ENCODE data around the gene TRIM17.

GRCh38 chr1:228408041-228408868, 8.4 kb downstream of the TRIM17 start:
- TF ChIP-seq ZBTB17 (tag by site-specific recombination; IDR thresholded peaks at IDR 0.05) (no peak), ZNF621 (tag by site-specific recombination; IDR thresholded peaks at IDR 0.05) (no peak), TCF7L2 (IDR thresholded peaks at IDR 0.05; ENCODE audit: borderline replicate concordance, low read depth, low read length) (no peak), ZNF138 (tag by site-specific recombination; IDR thresholded peaks at IDR 0.05; ENCODE audit: borderline replicate concordance) (no peak), ZNF121 (tag by site-specific recombination; IDR thresholded peaks at IDR 0.05) (no peak), ZNF23 (tag by site-specific recombination; IDR thresholded peaks at IDR 0.05; ENCODE audit: borderline replicate concordance) (no peak), ZNF202 (tag by site-specific recombination; IDR thresholded peaks at IDR 0.05; ENCODE audit: borderline replicate concordance) (no peak), TRIM28 (IDR thresholded peaks at IDR 0.05; ENCODE audit: borderline replicate concordance, low read length) (no peak), ZNF112 (tag by site-specific recombination; IDR thresholded peaks at IDR 0.05) (no peak), ZNF629 (tag by site-specific recombination; IDR thresholded peaks at IDR 0.05) (no peak), ZNF571 (tag by site-specific recombination; IDR thresholded peaks at IDR 0.05) (no peak), KLF17 (tag by site-specific recombination; IDR thresholded peaks at IDR 0.05) (no peak)
- TF ChIP-seq, protein P1, sequence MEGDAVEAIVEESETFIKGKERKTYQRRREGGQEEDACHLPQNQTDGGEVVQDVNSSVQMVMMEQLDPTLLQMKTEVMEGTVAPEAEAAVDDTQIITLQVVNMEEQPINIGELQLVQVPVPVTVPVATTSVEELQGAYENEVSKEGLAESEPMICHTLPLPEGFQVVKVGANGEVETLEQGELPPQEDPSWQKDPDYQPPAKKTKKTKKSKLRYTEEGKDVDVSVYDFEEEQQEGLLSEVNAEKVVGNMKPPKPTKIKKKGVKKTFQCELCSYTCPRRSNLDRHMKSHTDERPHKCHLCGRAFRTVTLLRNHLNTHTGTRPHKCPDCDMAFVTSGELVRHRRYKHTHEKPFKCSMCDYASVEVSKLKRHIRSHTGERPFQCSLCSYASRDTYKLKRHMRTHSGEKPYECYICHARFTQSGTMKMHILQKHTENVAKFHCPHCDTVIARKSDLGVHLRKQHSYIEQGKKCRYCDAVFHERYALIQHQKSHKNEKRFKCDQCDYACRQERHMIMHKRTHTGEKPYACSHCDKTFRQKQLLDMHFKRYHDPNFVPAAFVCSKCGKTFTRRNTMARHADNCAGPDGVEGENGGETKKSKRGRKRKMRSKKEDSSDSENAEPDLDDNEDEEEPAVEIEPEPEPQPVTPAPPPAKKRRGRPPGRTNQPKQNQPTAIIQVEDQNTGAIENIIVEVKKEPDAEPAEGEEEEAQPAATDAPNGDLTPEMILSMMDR (tag by site-specific recombination; IDR thresholded peaks at IDR 0.05) = no peak

Measured in HEK293 (cell line).